GM19452 (cell line): ENCODE data around the gene JAML.

ENCODE experiments used
- ATAC-seq: cut with Tn5 transposase; IDR thresholded peaks from one replicate; pipeline ENCODE4 v1.9.1; 2021; ENCODE audit not compliant: unreplicated experiment

The JAML gene

GRCh38 chr11:118240999-118241763 lies 16.4 kb upstream of the JAML start:
- peak; percentile 80 for ATAC-seq

DNA sequence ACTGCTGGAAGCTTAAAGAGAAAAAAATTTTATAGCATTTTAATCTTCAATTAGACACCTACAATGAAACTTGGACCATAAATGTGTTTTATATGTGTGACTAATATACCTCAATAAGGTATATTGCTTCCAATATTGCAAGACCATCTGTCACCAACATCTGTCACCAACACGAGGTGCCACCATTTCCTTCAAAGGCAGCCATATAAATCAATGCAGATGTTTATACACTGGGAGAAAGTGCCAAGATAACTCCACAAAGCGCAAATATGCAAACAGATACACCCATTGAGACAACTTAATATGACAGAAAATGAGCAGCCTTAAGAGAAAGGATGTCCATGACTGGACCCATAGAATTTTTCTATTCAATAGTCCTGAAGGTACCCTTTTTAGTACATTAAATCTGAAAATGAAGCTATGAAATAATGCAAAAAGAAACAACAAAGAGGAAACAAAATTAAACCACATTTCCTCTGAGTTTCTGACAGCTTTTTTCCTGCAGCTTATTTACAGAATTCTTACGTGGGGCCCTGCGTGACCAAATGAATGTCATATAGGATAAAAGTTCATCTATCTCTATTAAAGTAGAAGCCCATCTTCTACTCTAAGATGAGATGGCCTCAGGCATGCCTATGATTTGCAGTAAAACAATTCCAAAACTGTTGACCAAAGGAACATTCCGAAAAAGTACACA lies 14.8 kb upstream of the JAML start:
- ATAC-seq = no peak

DNA sequence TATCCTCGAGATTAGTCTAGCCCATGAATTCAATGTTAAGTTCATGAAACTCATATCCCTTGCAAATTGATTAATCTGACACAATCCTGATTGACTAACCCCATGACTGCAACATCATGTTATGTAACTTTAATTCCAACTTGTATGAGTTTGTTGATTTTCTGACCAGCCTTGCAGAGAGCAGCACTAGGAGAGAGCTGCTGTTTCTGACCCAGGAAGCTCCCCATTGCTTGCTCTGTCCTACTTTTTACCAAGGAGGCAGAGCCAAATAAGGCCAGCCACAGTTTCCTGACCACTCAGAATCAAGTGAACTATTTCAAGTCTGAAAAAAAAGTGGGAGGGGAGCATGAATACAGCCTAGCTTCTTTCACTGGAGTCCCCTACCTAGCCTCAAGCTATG lies 14.1 kb upstream of the JAML start:
- ATAC-seq = no peak

GRCh38 chr11:118238421-118238820 lies 13.6 kb upstream of the JAML start:
- no peak for ATAC-seq

DNA sequence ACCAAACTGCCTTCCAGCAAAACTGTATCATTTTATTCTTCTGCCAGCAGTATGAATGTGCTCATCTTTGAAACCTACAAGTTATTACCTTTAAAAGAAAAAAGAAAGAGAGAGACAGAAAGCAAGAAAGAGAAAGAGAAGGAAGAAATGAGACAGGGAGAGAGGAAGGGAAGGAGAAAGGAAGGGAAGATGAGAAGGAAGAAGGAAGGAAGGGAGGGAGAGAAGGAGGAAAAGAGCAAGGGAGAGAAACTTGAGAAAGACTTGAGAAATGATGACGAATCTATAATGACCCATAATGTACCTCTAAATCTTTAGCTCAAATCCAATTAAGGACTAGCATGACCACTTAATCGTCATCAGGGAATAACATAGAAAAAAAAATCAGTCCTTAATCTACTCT lies 11.4 kb upstream of the JAML start:
- no peak for ATAC-seq

DNA sequence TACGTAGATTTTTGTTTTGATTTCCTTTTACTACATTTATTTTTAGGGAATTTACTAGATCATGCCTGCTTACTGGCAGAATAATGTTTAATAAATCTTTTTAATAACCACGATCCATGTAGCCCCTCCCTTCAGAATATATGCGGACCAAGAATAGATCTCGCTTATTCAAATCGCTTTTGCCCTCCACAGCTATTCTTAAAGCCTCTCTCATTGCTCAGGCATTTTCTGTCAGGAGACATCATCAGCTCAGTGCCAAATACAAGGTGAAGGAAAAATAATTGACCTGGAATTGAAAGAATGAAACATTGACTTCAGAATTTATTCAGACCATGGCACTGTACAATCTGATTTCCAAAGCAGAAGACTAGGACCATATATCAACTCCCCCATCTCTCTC lies 10.0 kb upstream of the JAML start:
- no peak for ATAC-seq

DNA sequence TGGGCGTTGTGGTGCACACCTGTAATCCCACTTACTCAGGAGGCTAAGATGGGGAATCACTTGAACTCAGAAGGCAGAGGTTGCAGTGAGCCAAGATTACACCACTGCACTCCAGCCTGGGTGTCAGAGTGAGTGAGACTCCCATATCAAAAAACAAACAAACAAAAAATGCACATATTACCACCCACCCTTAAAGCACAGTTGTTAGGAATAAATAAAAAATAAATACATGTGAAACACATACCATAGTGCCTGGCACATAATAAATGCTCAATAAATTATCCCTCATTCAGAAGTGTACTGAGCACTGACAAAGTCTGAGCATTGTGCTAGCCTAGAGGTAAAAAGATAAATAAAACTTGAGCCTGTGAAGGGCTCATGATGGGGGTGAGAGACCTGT lies 9.0 kb upstream of the JAML start:
- ATAC-seq = no peak

GRCh38 chr11:118233377-118233776 lies 8.6 kb upstream of the JAML start:
- no peak for ATAC-seq

DNA sequence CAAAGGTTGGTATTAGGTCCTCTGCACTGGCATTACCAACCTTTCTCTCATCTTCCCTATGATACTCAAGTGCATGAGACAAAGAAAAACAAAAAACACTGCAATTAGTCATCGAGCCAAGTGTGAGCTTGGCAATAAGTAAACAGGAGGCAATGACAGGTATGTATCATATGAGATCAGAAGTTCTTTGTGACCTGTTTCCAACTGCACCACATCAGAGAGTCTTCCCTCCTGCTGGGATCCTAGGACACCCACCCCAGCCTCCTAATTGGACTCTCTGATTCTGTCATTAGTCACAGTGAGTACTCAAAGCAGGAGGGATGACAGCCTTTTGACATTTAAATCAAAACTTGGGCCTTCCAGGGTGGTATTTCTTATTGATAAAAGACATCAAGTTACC lies 7.8 kb upstream of the JAML start:
- ATAC-seq = no peak

DNA sequence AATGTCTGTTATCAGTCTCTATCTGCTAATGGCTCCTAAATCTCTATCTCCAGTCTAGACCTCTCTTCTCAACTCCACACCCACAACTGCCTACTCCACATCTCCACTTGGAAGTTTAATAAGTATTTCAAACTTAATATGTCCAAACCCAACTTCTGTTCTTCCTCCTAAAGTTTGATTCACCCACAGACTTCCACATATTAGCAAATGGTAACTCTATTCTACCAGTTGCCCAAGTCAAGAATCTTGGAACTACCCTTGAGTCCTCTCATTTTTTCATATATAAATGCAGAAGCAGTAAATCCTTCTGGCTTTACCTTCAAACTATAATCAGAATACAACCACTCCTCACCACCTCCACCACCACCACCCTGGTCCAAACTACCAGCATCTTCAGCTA lies 6.7 kb upstream of the JAML start:
- ATAC-seq = no peak

DNA sequence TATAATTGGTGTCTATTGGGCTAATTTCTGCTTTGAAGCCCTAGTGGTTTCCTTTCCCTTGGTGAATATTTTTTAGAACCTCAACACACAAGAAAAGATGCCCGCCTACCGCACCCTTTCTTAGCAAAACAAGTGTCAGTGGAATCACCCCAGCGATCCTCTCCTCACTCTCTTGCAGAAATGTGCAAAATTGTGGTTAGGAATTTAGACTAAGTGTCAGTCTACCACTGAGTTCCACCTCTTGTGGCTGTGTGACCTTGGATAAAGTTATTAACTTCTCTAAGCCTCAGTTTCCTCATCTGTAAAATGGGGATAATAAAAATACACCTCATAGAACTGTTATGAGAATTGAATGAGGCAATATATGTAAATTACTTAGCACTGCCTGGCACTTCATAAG lies 5.3 kb upstream of the JAML start:
- ATAC-seq = no peak

GRCh38 chr11:118229274-118229847 lies 4.5 kb upstream of the JAML start:
- ATAC-seq = no peak

DNA sequence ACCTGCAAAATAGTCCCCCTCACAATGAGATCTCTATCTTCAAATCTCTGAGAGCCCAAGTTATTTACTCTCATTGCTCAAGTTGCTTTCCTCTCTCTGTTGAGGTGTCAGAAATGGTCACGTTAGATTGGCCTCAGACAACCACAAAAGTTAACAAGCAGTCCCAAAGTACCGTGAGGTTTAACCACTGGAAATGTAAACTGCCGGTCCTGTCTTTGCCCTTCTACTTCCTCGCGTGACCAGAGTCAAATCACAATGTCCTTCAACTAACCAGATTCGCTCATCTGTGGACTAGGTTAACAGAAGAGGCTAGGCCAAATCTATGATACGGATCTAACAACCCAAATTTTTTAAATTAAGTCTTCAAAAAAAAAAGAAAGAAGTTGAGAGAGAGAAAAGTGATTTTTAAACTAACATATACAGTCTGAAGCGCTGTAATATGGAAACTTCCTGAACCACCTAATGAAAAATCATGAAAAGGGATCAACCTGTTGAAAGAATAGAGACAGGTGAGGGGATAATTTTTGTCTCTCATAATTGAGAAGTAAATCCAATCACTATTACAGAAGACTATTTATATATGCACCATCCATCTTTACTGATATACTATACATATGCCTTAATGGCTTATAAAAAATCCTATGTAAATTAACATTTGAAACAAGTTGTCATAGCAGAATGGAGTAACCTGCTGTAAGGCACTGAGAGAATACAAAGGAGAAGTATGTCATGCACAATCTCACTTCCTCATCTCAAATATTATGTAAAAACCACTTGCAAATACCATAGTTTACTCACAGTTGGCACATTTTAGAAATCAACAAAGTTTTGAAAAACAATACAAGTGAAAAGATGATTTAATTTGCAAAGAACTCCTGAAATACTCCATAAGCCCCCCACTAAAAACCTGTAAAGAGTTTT lies 3.3 kb upstream of the JAML start:
- peak; percentile 64 for ATAC-seq

DNA sequence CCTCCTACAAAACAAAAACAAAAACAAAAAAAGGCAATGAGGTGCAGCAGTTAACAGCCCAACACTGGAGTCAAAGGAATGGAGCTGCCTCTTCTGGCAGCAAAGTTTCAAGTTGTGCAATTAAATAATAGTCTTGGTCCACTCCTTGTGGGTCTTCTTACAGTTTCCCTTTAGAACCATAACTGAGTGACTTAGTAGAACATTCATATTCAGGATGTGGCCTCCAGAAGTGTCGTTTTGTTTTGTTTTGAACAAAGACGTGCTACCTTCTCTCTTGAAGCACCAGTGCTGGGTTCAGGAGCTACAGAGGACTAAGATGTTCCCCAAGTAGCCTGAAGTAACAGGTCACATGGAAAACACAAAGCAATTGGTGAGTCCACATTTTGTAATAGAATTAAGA lies 2.0 kb upstream of the JAML start:
- no peak for ATAC-seq

DNA sequence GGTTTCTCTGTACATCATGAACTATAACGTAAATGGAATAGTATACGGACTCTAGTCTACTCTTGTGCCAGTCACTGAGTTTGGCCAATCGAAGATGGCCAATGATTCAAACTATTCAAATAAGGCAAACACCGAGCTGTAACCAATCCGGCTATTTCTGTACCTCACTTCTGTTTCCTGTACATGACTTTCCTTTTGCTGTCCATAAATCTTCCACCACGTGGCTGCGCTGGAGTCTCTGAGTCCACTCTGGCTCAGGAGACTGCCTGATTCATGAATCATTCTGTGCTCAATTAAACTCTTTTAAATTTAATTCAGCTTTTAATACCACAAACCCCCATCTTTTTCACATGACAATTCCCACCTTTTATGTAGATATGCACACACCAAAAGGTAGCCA lies 1.5 kb upstream of the JAML start:
- ATAC-seq = no peak

DNA sequence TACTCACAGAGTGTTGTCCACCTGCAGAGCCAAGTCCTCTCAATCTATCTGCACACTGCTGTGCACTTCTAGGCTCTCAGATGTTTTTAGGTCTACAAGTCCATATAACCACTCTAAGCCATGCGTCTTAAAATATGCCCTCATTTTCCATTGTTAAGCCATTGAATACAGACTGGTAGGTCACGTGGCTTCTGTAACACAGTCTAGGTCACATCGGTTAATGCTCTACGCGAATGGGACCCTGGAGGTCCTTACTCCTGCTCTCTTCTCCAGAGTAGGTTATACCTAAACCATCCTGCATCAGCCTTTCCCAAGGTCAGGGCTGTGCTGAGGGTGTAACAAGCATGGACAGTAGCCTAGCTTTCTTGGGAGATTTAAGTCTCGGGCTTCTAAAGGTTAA lies 819 bp downstream of the JAML start:
- no peak for ATAC-seq

- no peak for ATAC-seq
Observed at GRCh38 chr11:118223570-118223969, 1.2 kb downstream of the JAML start.

- ATAC-seq = no peak
Observed at GRCh38 chr11:118222437-118222836, 2.4 kb downstream of the JAML start.

GRCh38 chr11:118221419-118221818 lies 3.4 kb downstream of the JAML start:
- no peak for ATAC-seq

GRCh38 chr11:118219732-118220131 lies 5.1 kb downstream of the JAML start:
- no peak for ATAC-seq

DNA sequence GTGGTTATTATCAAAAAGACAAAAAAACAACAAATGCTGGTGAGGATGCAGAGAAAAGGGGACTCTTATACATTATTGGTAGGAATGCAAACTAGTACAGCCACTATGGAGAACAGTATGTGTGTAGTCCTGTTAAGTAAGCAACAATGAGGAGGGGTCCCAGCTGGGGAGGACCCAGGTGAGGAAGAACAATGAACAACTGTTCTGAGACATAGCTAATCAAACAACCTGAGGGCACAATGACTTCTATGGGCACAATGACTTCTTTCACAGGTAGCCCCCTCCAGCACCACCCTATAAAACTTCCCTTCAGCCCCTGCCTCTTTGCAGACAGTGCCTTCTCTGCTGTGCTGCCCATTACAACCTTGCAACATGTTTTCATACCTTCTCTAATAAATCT lies 5.6 kb downstream of the JAML start:
- no peak for ATAC-seq
